ENCODE data around the gene SPPL2B.

Gene SPPL2B

DNA sequence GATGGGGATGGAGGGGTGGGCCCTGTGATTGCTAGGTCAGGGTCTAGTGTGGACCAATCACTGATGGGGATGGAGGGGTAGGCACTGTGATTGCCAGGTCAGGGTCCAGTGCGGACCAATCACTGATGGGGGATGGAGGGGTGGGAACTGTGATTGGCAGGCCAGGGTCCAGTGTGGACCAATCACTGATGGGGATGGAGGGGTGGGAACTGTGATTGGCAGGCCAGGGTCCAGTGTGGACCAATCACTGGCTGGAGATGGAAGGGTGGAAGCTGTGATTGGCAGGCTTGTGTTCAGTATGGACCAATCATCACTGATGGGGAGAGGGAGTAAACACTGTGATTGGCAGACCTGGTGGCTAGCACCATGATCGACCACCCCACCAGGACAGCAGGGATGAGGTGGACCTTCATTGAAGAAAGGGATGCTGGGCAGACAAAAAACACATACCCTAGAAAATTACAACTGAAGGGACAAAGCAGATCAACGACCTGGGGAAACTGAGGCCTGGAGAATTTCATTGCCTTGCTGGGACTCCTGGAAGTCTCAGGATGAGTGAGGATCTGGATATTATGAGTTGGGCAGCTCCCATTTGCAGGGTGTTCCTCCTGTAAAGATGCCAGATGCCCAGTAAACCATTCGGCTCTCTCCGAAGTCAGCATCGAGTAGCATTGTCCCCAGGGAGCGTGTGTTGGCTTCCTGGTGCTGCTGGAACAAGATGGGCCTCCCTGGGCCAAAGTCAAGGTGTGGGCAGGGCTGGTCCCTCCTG, 47.1 kb downstream of the SPPL2B start:
- Histone ChIP-seq H3K4me3 (ENCODE audit: low read depth, low read length) (no peak overlapping the region), H3K9me3 (ENCODE audit: control insufficient read depth, low read length) (no peaks in the 10 kb centered on the region), H3K4me1 (no peaks in the 10 kb centered on the region), H3K27me3 (ENCODE audit: control insufficient read depth, insufficient read depth, low read length) (no peaks in the 10 kb centered on the region), H2AFZ (no peak overlapping the region), H3K79me2 (no peaks in the 10 kb centered on the region), H3K36me3 (ENCODE audit: control insufficient read depth, insufficient read depth, low read length) (no peaks in the 10 kb centered on the region), H3K4me2 (ENCODE audit: low read length) (no peak overlapping the region), H3K27ac (no peak overlapping the region), H3K9ac (no peak overlapping the region)
- TF ChIP-seq, protein P1, sequence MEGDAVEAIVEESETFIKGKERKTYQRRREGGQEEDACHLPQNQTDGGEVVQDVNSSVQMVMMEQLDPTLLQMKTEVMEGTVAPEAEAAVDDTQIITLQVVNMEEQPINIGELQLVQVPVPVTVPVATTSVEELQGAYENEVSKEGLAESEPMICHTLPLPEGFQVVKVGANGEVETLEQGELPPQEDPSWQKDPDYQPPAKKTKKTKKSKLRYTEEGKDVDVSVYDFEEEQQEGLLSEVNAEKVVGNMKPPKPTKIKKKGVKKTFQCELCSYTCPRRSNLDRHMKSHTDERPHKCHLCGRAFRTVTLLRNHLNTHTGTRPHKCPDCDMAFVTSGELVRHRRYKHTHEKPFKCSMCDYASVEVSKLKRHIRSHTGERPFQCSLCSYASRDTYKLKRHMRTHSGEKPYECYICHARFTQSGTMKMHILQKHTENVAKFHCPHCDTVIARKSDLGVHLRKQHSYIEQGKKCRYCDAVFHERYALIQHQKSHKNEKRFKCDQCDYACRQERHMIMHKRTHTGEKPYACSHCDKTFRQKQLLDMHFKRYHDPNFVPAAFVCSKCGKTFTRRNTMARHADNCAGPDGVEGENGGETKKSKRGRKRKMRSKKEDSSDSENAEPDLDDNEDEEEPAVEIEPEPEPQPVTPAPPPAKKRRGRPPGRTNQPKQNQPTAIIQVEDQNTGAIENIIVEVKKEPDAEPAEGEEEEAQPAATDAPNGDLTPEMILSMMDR (IDR thresholded peaks at IDR 0.05): no peak

DNA sequence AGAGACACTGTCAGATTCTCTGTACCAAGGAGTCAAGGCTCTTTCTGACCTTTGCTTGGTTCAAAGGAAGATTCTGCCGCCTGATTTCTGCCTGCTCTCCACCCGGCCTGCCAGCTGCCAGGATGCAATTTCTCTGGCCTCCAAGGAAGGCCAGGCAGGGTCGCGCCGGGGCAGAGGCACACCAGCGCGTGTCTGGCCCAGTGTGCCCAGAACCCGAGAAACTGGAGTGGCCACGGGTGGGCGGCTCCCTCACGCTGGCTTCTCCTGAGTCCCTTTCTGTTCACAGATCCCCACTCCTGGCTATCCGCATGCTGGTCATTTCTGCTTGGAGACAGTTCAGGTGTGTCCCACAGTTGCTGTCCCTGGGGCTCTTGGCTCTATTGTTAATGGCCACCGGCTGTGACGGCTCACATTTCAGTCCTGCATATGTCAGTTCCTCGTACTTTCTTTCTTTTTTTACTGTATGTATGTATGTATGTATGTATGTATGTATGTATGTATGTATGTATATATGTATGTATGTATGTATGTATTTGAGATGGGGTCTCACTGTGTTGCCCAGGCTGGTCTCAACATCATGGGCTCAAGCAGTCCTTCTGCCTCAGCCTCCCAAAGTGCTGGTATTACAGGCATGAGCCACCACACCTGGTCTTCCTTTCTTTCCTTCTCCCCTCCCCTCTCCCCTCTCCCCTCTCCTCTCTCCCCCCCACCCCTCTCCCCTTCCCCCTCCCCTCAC, 48.5 kb downstream of the SPPL2B start:
- no peaks in the 10 kb centered on the region for H3K36me3 ChIP-seq (ENCODE audit: control insufficient read depth, insufficient read depth, low read length)
- no peaks in the 10 kb centered on the region for H3K27me3 ChIP-seq (ENCODE audit: control insufficient read depth, insufficient read depth, low read length)
- TF ChIP-seq, protein P1 (IDR thresholded peaks at IDR 0.05): no peak
- no peak overlapping the region for H3K4me2 ChIP-seq (ENCODE audit: low read length)
- no peaks in the 10 kb centered on the region for H3K79me2 ChIP-seq
- H3K27ac ChIP-seq: no peak overlapping the region
- H3K9me3 ChIP-seq (ENCODE audit: control insufficient read depth, low read length): no peaks in the 10 kb centered on the region
- H3K4me3 ChIP-seq (ENCODE audit: low read depth, low read length): no peak overlapping the region
- no peak overlapping the region for H2AFZ ChIP-seq
- H3K4me1 ChIP-seq: peaks cover 8% of the 10 kb centered on the region
- no peak overlapping the region for H3K9ac ChIP-seq

DNA sequence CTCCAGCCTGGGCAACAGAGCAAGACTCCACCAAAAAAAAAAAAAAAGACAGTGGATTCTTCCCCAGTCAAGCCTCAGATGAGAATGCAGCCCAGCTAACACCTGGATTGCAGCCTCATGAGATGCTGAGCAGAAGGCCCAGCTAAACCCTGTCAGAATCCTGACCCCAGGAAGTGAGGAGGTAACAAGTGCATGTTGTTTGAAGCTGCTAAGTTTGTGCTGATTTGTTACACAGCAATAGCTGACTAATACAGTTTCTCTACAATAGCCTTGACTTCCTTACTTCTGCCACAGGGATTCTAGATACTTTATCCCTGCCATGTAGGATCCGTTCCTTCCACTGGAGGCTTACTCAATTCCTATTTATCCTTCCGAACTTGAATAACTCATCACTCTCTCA, 52.1 kb downstream of the SPPL2B start:
- TF ChIP-seq, protein P1 (IDR thresholded peaks at IDR 0.05): no peak
- no peak overlapping the region for H3K4me3 ChIP-seq (ENCODE audit: low read depth, low read length)
- H3K9ac ChIP-seq: no peak overlapping the region
- H2AFZ ChIP-seq: no peak overlapping the region
- H3K4me1 ChIP-seq: peaks cover 8% of the 10 kb centered on the region
- H3K36me3 ChIP-seq (ENCODE audit: control insufficient read depth, insufficient read depth, low read length): no peaks in the 10 kb centered on the region
- no peaks in the 10 kb centered on the region for H3K79me2 ChIP-seq
- no peak overlapping the region for H3K27ac ChIP-seq
- no peaks in the 10 kb centered on the region for H3K27me3 ChIP-seq (ENCODE audit: control insufficient read depth, insufficient read depth, low read length)
- no peak overlapping the region for H3K4me2 ChIP-seq (ENCODE audit: low read length)
- H3K9me3 ChIP-seq (ENCODE audit: control insufficient read depth, low read length): no peaks in the 10 kb centered on the region

DNA sequence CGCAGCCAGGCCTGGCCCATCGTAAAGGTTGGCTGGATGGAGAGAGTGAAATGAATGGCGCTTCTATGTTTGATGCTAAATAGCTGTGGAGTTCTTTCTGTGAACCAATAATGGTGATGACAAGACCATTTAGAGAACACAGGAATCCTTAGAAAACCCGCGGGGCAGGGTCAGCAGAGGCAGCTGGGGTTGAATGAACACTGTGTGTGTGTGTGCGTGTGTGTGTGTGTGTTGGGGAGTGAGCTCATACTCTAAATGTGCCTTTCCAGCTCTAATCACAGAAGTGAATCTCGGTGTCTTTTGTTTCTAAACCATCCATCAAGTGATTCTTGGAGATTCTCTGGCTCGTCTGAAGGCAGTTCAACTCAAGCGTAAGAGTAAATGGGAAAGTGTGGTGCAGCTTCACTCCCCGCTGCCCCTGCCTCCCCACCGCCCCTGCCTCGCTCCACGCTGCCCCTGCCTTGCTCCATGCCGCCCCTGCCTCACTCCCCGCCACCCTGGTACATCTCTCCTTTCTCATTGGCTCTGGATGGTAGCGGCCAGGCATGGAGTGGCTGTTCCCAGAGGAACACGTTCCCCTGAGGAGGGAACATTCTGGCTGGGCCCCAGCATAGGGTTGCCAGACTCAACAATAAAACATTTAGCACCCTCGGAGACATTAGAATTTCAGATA, 52.8 kb downstream of the SPPL2B start:
- no peaks in the 10 kb centered on the region for H3K27me3 ChIP-seq (ENCODE audit: control insufficient read depth, insufficient read depth, low read length)
- no peak overlapping the region for H2AFZ ChIP-seq
- H3K9me3 ChIP-seq (ENCODE audit: control insufficient read depth, low read length): no peaks in the 10 kb centered on the region
- TF ChIP-seq, protein P1 (IDR thresholded peaks at IDR 0.05): no peak
- no peak overlapping the region for H3K4me3 ChIP-seq (ENCODE audit: low read depth, low read length)
- peak overlapping the region; percentile 1 for H3K4me2 ChIP-seq (ENCODE audit: low read length)
- H3K4me1 ChIP-seq: peaks cover 8% of the 10 kb centered on the region
- H3K79me2 ChIP-seq: no peaks in the 10 kb centered on the region
- H3K27ac ChIP-seq: no peak overlapping the region
- H3K9ac ChIP-seq: no peak overlapping the region
- no peaks in the 10 kb centered on the region for H3K36me3 ChIP-seq (ENCODE audit: control insufficient read depth, insufficient read depth, low read length)
